ENCODE data around the gene CDYL2. TPM values are rescaled to one million over a fixed set of nuclear protein-coding genes. Genes with fewer than 3 reads are reported as not detected.

Gene CDYL2
- total RNA-seq, 1 donor from 2014 or later, result 3.4 TPM

- H3K4me3 Mint-ChIP-seq, result no peak overlapping the region
- ChIA-PET CTCF (no interaction called here), POLR2A (no interaction called here)
- intact Hi-C loops (cut with micrococcal nuclease), result no loop called here
- peaks cover 11% of the 10 kb centered on the region for H3K9me3 Mint-ChIP-seq
- no peaks in the 10 kb centered on the region for H3K4me1 Mint-ChIP-seq
- TF ChIP-seq, protein P1, sequence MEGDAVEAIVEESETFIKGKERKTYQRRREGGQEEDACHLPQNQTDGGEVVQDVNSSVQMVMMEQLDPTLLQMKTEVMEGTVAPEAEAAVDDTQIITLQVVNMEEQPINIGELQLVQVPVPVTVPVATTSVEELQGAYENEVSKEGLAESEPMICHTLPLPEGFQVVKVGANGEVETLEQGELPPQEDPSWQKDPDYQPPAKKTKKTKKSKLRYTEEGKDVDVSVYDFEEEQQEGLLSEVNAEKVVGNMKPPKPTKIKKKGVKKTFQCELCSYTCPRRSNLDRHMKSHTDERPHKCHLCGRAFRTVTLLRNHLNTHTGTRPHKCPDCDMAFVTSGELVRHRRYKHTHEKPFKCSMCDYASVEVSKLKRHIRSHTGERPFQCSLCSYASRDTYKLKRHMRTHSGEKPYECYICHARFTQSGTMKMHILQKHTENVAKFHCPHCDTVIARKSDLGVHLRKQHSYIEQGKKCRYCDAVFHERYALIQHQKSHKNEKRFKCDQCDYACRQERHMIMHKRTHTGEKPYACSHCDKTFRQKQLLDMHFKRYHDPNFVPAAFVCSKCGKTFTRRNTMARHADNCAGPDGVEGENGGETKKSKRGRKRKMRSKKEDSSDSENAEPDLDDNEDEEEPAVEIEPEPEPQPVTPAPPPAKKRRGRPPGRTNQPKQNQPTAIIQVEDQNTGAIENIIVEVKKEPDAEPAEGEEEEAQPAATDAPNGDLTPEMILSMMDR (IDR thresholded peaks at IDR 0.05), result no peak
- H3K27ac Mint-ChIP-seq, result no peak overlapping the region
- ATAC-seq (ENCODE audit: low read depth) (no peak), DNase-seq (no peak)
- H3K27me3 Mint-ChIP-seq, result no peaks in the 10 kb centered on the region
- H3K36me3 Mint-ChIP-seq (ENCODE audit: low read depth), result no peaks in the 10 kb centered on the region
Measured at GRCh38 chr16:80623376-80623775, 181.0 kb downstream of the CDYL2 start.

DNA sequence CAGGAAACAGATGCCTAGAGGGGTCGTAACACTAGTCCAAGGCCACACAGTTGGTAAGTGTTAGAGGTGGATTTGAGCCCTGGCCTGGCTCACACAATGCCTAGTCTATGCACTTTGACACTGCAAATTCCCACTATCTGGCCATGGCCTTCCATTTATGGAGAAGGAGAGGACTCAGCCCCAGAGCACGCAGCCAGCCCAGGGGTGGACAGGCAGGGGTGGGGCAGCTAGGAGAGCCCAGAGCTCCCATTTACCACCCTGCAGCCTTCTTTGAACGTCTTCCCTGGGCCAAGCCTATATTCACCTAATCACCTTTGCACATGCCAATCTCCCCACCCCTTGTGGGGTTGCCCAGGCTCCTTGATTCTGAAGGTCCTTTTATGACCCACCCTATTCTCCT, 182.4 kb downstream of the CDYL2 start:
- H3K4me3 Mint-ChIP-seq, result no peak overlapping the region

GRCh38 chr16:80620736-80621605, 183.4 kb downstream of the CDYL2 start:
- Mint-ChIP-seq H3K4me1 (no peaks in the 10 kb centered on the region), H3K4me3 (no peak overlapping the region), H3K36me3 (ENCODE audit: low read depth) (no peaks in the 10 kb centered on the region), H3K9me3 (peaks cover 8% of the 10 kb centered on the region), H3K27ac (no peak overlapping the region), H3K27me3 (no peaks in the 10 kb centered on the region)
- TF ChIP-seq, protein P1 (IDR thresholded peaks at IDR 0.05), result no peak
- intact Hi-C loops (cut with micrococcal nuclease), result no loop called here
- no peak for DNase-seq
- no peak for ATAC-seq (ENCODE audit: low read depth)
- POLR2A ChIA-PET, result no interaction called here
- CTCF ChIA-PET, result no interaction called here

More for the DNA sequence above, 182.4 kb downstream of the CDYL2 start:
- ChIA-PET POLR2A (no interaction called here), CTCF (no interaction called here)
- DNase-seq (no peak), ATAC-seq (ENCODE audit: low read depth) (no peak)
- Mint-ChIP-seq H3K4me1 (no peaks in the 10 kb centered on the region), H3K9me3 (peaks cover 8% of the 10 kb centered on the region), H3K27me3 (no peaks in the 10 kb centered on the region), H3K27ac (no peak overlapping the region), H3K36me3 (ENCODE audit: low read depth) (no peaks in the 10 kb centered on the region)
- TF ChIP-seq, protein P1 (IDR thresholded peaks at IDR 0.05), result no peak
- intact Hi-C loops (cut with micrococcal nuclease), result no loop called here

DNA sequence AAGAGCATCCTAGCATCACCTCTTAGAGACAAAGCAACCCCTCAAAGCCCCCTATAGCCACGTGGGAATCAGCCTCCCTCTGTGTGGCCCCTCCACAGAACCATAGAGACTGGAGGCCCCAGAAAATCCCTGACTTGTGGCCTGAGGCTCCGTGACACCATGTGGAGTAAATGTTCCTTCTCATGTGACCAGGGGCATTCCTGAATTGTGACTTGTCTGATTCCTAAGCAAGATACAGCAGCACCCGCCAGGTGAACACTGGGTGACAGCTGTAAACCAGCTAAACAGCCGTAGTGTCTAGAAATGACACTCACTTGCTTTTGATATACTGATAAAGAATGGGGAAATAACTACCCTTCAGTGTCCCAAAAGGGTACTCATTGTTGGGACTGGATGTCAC, 184.6 kb downstream of the CDYL2 start:
- H3K27ac Mint-ChIP-seq, result no peak overlapping the region
- DNase-seq (no peak), ATAC-seq (ENCODE audit: low read depth) (no peak)
- H3K9me3 Mint-ChIP-seq, result peaks cover 5% of the 10 kb centered on the region
- no peaks in the 10 kb centered on the region for H3K36me3 Mint-ChIP-seq (ENCODE audit: low read depth)
- no peak overlapping the region for H3K4me3 Mint-ChIP-seq
- POLR2A ChIA-PET, result no interaction called here
- CTCF ChIA-PET, result no interaction called here
- TF ChIP-seq, protein P1 (IDR thresholded peaks at IDR 0.05), result no peak
- intact Hi-C loops (cut with micrococcal nuclease), result no loop called here
- H3K4me1 Mint-ChIP-seq, result no peaks in the 10 kb centered on the region
- H3K27me3 Mint-ChIP-seq, result no peaks in the 10 kb centered on the region

DNA sequence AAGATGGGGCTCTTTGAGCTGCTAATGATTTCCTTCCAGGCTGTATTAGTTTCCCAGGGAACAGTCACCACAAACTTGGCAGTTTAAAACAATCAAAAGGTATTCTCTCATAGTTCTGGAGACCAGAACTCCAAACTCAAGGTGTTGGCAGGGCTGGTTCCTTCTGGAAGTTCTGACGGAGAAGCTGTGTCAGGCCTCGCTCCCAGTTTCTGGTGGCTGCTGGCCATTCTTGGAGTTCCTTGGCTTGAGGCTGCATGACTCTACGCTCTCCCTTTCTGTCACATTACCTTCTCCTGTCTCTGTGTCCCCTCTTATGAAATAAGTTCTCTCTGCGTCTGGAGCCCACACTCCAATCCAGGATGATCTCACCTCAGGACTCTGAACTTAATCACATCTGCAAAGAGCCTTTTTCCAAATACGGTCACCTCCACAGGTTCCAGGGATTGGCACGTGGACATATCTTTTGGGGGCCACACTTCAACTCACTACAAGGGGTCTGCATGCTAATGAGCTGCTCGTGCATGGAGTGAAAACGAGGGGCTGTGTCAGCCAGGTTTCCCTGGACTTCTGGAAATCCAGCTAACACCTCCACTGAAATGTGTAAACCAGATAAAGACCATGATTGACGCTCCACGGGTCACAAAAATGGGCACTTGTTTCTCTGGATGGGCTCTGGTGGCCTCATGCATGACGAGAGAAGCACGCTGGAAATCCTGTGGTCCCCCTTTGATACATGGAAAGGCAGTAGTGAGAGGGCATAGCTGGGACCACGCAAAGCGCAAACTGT, 185.3 kb downstream of the CDYL2 start:
- no peak overlapping the region for H3K4me3 Mint-ChIP-seq
- ChIA-PET POLR2A (no interaction called here), CTCF (no interaction called here)
- no peak overlapping the region for H3K27ac Mint-ChIP-seq
- H3K27me3 Mint-ChIP-seq, result no peaks in the 10 kb centered on the region
- no peaks in the 10 kb centered on the region for H3K4me1 Mint-ChIP-seq
- H3K9me3 Mint-ChIP-seq, result no peaks in the 10 kb centered on the region
- H3K36me3 Mint-ChIP-seq (ENCODE audit: low read depth), result no peaks in the 10 kb centered on the region
- no peak for DNase-seq
- no peak for ATAC-seq (ENCODE audit: low read depth)
- intact Hi-C loops (cut with micrococcal nuclease), result no loop called here
- TF ChIP-seq, protein P1 (IDR thresholded peaks at IDR 0.05), result no peak
